ENCODE results near the gene HNMT.
"Not testable (repeated sequence)": the region's sequence is repeated elsewhere in the genome, so short reads cannot be mapped to it uniquely, and the experiment has no call there.

GRCh38 chr2:137922171-137922570 lies 42.1 kb upstream of the HNMT start:
- not testable (repeated sequence) for TF ChIP-seq POLR2A, CTCF (IDR thresholded peaks at IDR 0.05)
